Upper lobe of right lung (tissue), 1 donor: ENCODE data around the gene MYRF. TPM values are rescaled to one million over a fixed set of nuclear protein-coding genes. Genes with fewer than 3 reads are reported as not detected.

Experiments
- ATAC-seq: fragments of 200-7000 bp; cut with Tn5 transposase; one replicate; pipeline ENCODE4 v1.9.1; 2020; ENCODE audit warnings: mild to moderate bottlenecking, moderate library complexity
- DNase-seq: peaks from one replicate; pipeline ENCODE4 v3.0.0-alpha.2; 2020
- H3K27ac ChIP-seq: fragments of 200-600 bp; one replicate; pipeline ENCODE4 v1.8.0; 2022
- H3K27me3 ChIP-seq: fragments of 200-600 bp; one replicate; pipeline ENCODE4 v1.8.0; 2022; ENCODE audit warnings: mild to moderate bottlenecking
- H3K36me3 ChIP-seq: fragments of 200-600 bp; one replicate; pipeline ENCODE4 v1.8.0; 2022
- H3K4me1 ChIP-seq: fragments of 200-600 bp; one replicate; pipeline ENCODE4 v1.8.0; 2022
- H3K4me3 ChIP-seq: fragments of 200-600 bp; one replicate; pipeline ENCODE4 v1.8.0; 2022; ENCODE audit warnings: mild to moderate bottlenecking
- H3K9me3 ChIP-seq: fragments of 200-600 bp; one replicate; pipeline ENCODE4 v1.8.0; 2022
- intact Hi-C: fragments of 100-400 bp; cut with DNase I; formaldehyde crosslinking; loops from one replicate; pipeline ENCODE4 v1.11.0; 2022
- total RNA-seq: library from RNA; stranded (reverse); fragmentation: NEBNext Ultra II Directional; extraction: Animal tissue kit (Norgen Biotek cat#: 25700); gene quantifications from one replicate; pipeline ENCODE4 v1.2.1, GENCODE V29; 2021
- TF ChIP-seq, protein P1 (sequence below): fragments of 200-600 bp; IDR thresholded peaks from one replicate; pipeline ENCODE4 v1.8.0; 2022; ENCODE audit warnings: antibody characterized with exemption
- donor health status: DM: no; HTN: yes; CAD: no; lungs with severe emphysema.

MYRF gene
- total RNA-seq, 1 donor from 2014 or later, result 62.6 TPM

DNA sequence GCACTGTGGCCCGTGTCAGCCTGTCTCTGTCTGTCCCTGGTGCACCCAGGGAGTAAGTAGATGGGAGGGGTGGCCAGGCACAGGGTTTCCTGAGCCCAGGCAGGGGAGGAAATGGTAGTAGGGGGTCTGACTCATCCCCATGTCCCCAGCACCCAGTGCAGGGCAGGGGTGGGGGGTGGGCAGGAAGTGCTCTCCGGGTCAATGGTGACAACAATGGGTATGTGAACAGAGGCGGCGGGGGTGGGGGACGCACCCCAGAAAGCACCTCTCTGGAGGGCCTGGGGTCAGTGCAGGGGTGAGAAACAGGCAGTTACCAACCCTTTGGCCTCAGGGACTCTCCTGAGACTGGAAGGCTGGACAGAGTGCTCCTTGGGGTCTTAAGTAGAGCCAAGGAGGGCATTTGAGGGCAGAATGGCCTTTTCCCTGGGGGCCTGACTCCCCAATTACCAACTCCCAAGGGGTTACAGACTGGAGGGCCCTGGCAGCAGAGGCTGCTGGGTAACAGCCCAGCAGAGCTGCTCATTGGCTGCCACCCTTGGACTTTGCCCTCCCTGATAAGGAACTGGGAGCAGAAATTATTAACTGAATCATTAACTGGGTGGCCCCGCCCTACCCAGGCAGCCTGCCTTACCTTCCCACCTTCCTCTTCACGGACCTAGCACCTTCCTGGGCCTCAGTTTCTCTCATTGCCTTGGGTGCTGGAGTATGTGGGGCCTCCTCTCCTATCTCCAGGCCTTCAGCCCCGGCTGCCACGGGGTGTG is 4.2 kb downstream of the MYRF start:
- no peak overlapping the region for H3K27ac ChIP-seq
- intact Hi-C loops, result no loop called here
- TF ChIP-seq, protein P1, sequence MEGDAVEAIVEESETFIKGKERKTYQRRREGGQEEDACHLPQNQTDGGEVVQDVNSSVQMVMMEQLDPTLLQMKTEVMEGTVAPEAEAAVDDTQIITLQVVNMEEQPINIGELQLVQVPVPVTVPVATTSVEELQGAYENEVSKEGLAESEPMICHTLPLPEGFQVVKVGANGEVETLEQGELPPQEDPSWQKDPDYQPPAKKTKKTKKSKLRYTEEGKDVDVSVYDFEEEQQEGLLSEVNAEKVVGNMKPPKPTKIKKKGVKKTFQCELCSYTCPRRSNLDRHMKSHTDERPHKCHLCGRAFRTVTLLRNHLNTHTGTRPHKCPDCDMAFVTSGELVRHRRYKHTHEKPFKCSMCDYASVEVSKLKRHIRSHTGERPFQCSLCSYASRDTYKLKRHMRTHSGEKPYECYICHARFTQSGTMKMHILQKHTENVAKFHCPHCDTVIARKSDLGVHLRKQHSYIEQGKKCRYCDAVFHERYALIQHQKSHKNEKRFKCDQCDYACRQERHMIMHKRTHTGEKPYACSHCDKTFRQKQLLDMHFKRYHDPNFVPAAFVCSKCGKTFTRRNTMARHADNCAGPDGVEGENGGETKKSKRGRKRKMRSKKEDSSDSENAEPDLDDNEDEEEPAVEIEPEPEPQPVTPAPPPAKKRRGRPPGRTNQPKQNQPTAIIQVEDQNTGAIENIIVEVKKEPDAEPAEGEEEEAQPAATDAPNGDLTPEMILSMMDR, result no peak
- DNase-seq (no peak), ATAC-seq (peak; percentile 6)
- H3K4me1 ChIP-seq, result peaks cover 4% of the 10 kb centered on the region
- no peaks in the 10 kb centered on the region for H3K36me3 ChIP-seq
- H3K4me3 ChIP-seq, result no peak overlapping the region
- H3K27me3 ChIP-seq, result peaks cover 5% of the 10 kb centered on the region
- H3K9me3 ChIP-seq, result no peaks in the 10 kb centered on the region

DNA sequence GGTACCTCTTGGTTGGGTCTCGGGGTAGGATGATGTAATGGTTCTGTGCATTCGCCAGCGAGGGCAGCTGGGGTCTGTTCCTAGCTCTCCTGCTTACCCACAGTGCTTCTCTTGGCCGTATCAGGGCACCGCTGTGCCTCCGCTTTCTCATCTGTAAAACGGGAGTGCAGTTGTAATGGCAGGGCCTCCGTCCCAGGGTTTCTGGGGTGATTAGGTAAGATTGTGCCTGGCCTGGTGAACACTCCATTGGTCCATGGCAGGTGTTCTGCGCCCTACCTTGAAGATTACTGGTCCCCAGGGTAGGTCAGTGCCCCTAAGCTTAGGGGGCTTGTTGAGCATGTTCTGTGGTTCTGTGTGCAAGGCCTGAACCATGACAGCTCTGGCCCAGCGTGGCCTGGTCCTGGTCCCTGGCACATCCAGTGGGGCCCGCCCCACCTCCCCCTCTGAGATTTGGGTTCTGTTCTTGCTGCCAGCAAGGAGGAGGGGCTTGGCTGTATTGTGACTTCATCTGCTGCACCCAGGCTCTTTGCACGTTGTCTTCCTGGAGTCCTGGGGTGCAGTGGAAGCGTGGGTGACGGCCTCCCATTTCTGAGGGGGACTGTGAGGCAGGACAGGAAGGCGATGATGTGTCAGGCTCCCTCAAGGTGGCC is 4.9 kb downstream of the MYRF start:
- ATAC-seq (no peak), DNase-seq (no peak)
- H3K4me1 ChIP-seq, result peaks cover 4% of the 10 kb centered on the region
- TF ChIP-seq, protein P1, result no peak
- H3K9me3 ChIP-seq, result no peaks in the 10 kb centered on the region
- no peak overlapping the region for H3K27ac ChIP-seq
- no peak overlapping the region for H3K4me3 ChIP-seq
- H3K27me3 ChIP-seq, result peaks cover 9% of the 10 kb centered on the region
- no peaks in the 10 kb centered on the region for H3K36me3 ChIP-seq
- intact Hi-C loops, result no loop called here

DNA sequence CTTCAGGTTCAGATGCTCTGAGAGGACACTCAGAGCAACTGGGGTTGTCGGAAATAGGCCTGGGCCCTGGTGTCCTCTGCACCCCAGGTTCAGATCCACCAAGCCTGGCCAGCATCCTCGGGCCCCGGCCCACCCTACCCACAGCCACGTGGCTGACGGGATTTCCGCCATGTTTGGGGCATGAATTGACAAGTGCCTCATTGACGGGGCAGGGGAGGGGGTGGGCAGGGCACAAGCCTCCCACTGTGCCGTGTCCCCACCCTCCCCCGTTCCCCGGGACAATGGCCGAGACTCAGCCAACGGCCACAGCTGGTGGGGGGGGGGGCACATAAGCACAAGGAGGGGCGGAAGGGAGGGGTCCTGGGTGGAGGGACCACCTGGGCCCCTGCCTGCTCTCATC is 8.5 kb downstream of the MYRF start:
- Histone ChIP-seq H3K36me3 (no peaks in the 10 kb centered on the region), H3K4me1 (no peaks in the 10 kb centered on the region), H3K27ac (no peak overlapping the region), H3K27me3 (peaks cover 10% of the 10 kb centered on the region), H3K9me3 (no peaks in the 10 kb centered on the region), H3K4me3 (no peak overlapping the region)
- intact Hi-C loops, result no loop called here
- no peak for DNase-seq
- TF ChIP-seq, protein P1, result no peak
- no peak for ATAC-seq

- intact Hi-C loops, result no loop called here
- DNase-seq (no peak), ATAC-seq (no peak)
- TF ChIP-seq, protein P1, result no peak
- Histone ChIP-seq H3K4me3 (no peak overlapping the region), H3K9me3 (no peaks in the 10 kb centered on the region), H3K4me1 (no peaks in the 10 kb centered on the region), H3K27me3 (peaks cover 10% of the 10 kb centered on the region), H3K36me3 (no peaks in the 10 kb centered on the region), H3K27ac (no peak overlapping the region)
Observed at GRCh38 chr11:61761440-61762222, 9.2 kb downstream of the MYRF start.

GRCh38 chr11:61762223-61762615 is 9.8 kb downstream of the MYRF start:
- no peak for DNase-seq
- H3K4me1 ChIP-seq, result no peaks in the 10 kb centered on the region

More at GRCh38 chr11:61762223-61762615, 9.8 kb downstream of the MYRF start:
- H3K36me3 ChIP-seq, result no peaks in the 10 kb centered on the region
- ATAC-seq, result no peak
- H3K27ac ChIP-seq, result no peak overlapping the region
- H3K9me3 ChIP-seq, result no peaks in the 10 kb centered on the region
- intact Hi-C loops, result no loop called here
- TF ChIP-seq, protein P1, result no peak
- H3K27me3 ChIP-seq, result peaks cover 10% of the 10 kb centered on the region
- H3K4me3 ChIP-seq, result no peak overlapping the region
